Measurements from ENCODE around the gene IGSF9.

Gene IGSF9

GRCh38 chr1:159989581-159989980, 44.2 kb upstream of the IGSF9 start:
- TF ChIP-seq CTCF (IDR thresholded peaks at IDR 0.05; ENCODE audit: insufficient read depth, low read depth, low read length, missing control alignments): no peak
- DNase-seq (ENCODE audit: low read depth): no peak
- no peak overlapping the region for H3K4me3 ChIP-seq (ENCODE audit: low read depth, low read length)

GRCh38 chr1:159988006-159988405, 42.6 kb upstream of the IGSF9 start:
- no peak overlapping the region for H3K4me3 ChIP-seq (ENCODE audit: low read depth, low read length)
- no peak for DNase-seq (ENCODE audit: low read depth)
- TF ChIP-seq CTCF (IDR thresholded peaks at IDR 0.05; ENCODE audit: insufficient read depth, low read depth, low read length, missing control alignments): no peak

GRCh38 chr1:159987186-159987585, 41.8 kb upstream of the IGSF9 start:
- DNase-seq (ENCODE audit: low read depth): no peak
- no peak for TF ChIP-seq CTCF (IDR thresholded peaks at IDR 0.05; ENCODE audit: insufficient read depth, low read depth, low read length, missing control alignments)
- no peak overlapping the region for H3K4me3 ChIP-seq (ENCODE audit: low read depth, low read length)

- H3K4me3 ChIP-seq (ENCODE audit: low read depth, low read length): no peak overlapping the region
- DNase-seq (ENCODE audit: low read depth): no peak
- no peak for TF ChIP-seq CTCF (IDR thresholded peaks at IDR 0.05; ENCODE audit: insufficient read depth, low read depth, low read length, missing control alignments)
Observed at GRCh38 chr1:159986531-159986930, 41.1 kb upstream of the IGSF9 start.

GRCh38 chr1:159986093-159986492, 40.7 kb upstream of the IGSF9 start:
- no peak for TF ChIP-seq CTCF (IDR thresholded peaks at IDR 0.05; ENCODE audit: insufficient read depth, low read depth, low read length, missing control alignments)
- H3K4me3 ChIP-seq (ENCODE audit: low read depth, low read length): no peak overlapping the region
- no peak for DNase-seq (ENCODE audit: low read depth)

GRCh38 chr1:159985473-159985872, 40.1 kb upstream of the IGSF9 start:
- TF ChIP-seq CTCF (IDR thresholded peaks at IDR 0.05; ENCODE audit: insufficient read depth, low read depth, low read length, missing control alignments): no peak
- DNase-seq (ENCODE audit: low read depth): no peak
- no peak overlapping the region for H3K4me3 ChIP-seq (ENCODE audit: low read depth, low read length)

- no peak for DNase-seq (ENCODE audit: low read depth)
- TF ChIP-seq CTCF (IDR thresholded peaks at IDR 0.05; ENCODE audit: insufficient read depth, low read depth, low read length, missing control alignments): no peak
- no peak overlapping the region for H3K4me3 ChIP-seq (ENCODE audit: low read depth, low read length)
Observed at GRCh38 chr1:159983681-159984080, 38.3 kb upstream of the IGSF9 start.
